Measurements from ENCODE around the gene IL17RB.

- TF ChIP-seq POLR2AphosphoS5 (IDR thresholded peaks at IDR 0.05; ENCODE audit: insufficient read depth in 1 of 2, low read depth in 1 of 2) = no peak
- no peak for TF ChIP-seq CTCF (IDR thresholded peaks at IDR 0.05)
- no peak for TF ChIP-seq POLR2A (IDR thresholded peaks at IDR 0.05)
Observed at GRCh38 chr3:53844262-53845102, 1.9 kb upstream of the IL17RB start.
